Measurements from ENCODE around the gene LMF2.

Gene LMF2

DNA sequence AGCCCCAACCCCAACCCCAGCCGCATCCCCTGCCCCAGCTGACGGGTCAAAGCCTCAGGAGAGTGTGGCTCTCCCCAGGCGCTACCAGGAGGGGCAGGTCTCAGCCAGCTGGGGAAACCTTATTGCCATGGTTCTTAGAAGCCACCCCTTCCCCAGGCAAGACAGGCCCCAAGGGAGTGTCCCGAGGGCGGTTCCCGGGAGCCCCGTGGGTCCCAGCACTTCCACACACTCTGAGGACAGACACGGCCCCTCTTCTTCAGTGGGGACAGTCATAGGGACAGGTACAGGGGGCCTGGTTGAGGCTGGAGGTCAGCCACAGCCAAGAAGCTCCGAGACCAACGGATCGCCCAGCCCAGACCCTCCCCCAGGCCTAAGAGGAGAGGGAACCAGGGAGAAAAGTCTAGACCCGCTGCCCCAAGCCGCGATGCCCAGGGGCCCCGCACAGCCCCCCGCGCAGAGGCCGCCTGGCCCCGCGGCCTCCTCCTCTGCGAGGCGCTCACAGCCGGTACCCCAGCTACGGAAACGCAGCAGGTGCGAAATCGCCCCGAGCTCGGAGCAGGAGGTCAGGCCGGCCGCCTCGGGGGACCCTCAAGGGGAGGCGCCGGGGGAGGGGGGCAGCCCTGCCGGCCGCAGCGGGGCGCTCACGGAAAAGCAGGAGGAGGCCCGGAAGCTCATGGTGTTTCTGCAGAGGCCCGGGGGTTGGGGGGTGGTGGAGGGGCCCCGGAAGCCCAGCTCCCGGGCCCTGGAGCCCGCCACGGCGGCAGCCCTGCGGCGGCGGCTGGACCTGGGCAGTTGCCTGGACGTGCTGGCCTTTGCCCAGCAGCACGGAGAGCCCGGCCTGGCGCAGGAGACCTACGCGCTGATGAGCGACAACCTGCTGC is 40.8 kb upstream of the LMF2 start:
- Histone ChIP-seq H3K4me2 (ENCODE audit: low read length) (peak overlapping the region; percentile 92), H3K4me1 (ENCODE audit: control insufficient read depth, low read length) (peaks cover 39% of the 10 kb centered on the region), H4K20me1 (ENCODE audit: control insufficient read depth, insufficient read depth, low read depth, low read length) (no peaks in the 10 kb centered on the region), H3K36me3 (ENCODE audit: control insufficient read depth, low read length) (no peaks in the 10 kb centered on the region), H3F3A (ENCODE audit: control insufficient read depth, insufficient read depth) (peaks cover 10% of the 10 kb centered on the region; the same call in 1 of the 2 replicates), H3K79me2 (ENCODE audit: control insufficient read depth, low read length) (no peaks in the 10 kb centered on the region), H3K4me3 (ENCODE audit: low read length) (peak overlapping the region; percentile 76), H3K27ac (ENCODE audit: low read depth, low read length) (peak overlapping the region; percentile 31), H3K27me3 (ENCODE audit: control insufficient read depth, low read length) (no peaks in the 10 kb centered on the region), H3K9me3 (ENCODE audit: control insufficient read depth, insufficient read depth, low read length) (no peaks in the 10 kb centered on the region), H3K9me2 (replicated peaks; ENCODE audit: control insufficient read depth, low read length) (no peaks in the 10 kb centered on the region)
- TF ChIP-seq EZH2phosphoT487 (IDR thresholded peaks at IDR 0.05; ENCODE audit: borderline replicate concordance, low read length) = no peak
- TF ChIP-seq, protein P1, sequence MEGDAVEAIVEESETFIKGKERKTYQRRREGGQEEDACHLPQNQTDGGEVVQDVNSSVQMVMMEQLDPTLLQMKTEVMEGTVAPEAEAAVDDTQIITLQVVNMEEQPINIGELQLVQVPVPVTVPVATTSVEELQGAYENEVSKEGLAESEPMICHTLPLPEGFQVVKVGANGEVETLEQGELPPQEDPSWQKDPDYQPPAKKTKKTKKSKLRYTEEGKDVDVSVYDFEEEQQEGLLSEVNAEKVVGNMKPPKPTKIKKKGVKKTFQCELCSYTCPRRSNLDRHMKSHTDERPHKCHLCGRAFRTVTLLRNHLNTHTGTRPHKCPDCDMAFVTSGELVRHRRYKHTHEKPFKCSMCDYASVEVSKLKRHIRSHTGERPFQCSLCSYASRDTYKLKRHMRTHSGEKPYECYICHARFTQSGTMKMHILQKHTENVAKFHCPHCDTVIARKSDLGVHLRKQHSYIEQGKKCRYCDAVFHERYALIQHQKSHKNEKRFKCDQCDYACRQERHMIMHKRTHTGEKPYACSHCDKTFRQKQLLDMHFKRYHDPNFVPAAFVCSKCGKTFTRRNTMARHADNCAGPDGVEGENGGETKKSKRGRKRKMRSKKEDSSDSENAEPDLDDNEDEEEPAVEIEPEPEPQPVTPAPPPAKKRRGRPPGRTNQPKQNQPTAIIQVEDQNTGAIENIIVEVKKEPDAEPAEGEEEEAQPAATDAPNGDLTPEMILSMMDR (IDR thresholded peaks at IDR 0.05; ENCODE audit: low read depth, low read length, poor library complexity, severe bottlenecking) = peak; percentile 55

DNA sequence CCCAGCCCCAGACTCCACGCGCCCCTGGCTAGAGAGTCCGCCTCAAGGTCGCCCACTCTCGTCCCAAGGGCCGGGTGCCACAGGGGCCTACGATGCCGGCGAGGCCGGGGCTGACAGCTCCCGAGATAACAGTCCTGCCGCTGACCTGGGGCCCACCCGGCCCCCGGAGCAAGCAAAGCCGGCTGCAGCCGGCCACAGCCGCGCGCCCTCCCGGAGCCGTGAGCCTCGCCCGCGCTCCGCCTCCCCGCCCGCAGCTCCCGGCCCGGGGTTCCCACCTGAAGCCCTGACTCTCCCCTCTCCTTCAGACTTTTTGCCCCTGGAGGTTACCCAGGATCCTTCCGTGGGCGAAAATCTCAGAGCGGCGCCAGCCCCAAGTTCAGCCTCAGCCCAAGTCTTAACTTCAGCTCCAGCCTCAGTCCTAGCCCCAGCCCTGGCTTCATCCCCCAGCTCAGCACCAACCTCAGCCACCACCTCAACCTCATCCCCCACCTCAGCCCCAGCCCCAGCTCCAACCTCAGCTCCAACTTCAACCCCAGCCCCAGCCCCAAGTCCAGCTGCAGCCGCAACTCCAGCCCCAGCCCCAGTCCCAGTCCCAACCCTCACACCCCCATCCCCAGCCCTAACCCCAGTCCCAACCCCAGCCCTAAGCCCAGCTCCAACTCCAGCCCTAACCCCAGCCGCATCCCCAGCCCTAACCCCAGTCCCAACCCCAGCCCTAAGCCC is 39.9 kb upstream of the LMF2 start:
- Histone ChIP-seq H3K4me2 (ENCODE audit: low read length) (no peak overlapping the region), H3K79me2 (ENCODE audit: control insufficient read depth, low read length) (no peaks in the 10 kb centered on the region), H3K4me1 (ENCODE audit: control insufficient read depth, low read length) (peaks cover 43% of the 10 kb centered on the region), H3K9me2 (replicated peaks; ENCODE audit: control insufficient read depth, low read length) (no peaks in the 10 kb centered on the region), H3K27me3 (ENCODE audit: control insufficient read depth, low read length) (no peaks in the 10 kb centered on the region), H3F3A (ENCODE audit: control insufficient read depth, insufficient read depth) (peaks cover 14% of the 10 kb centered on the region), H4K20me1 (ENCODE audit: control insufficient read depth, insufficient read depth, low read depth, low read length) (no peaks in the 10 kb centered on the region), H3K27ac (ENCODE audit: low read depth, low read length) (no peak overlapping the region), H3K4me3 (ENCODE audit: low read length) (no peak overlapping the region), H3K36me3 (ENCODE audit: control insufficient read depth, low read length) (no peaks in the 10 kb centered on the region), H3K9me3 (ENCODE audit: control insufficient read depth, insufficient read depth, low read length) (no peaks in the 10 kb centered on the region)
- no peak for TF ChIP-seq EZH2phosphoT487 (IDR thresholded peaks at IDR 0.05; ENCODE audit: borderline replicate concordance, low read length)

GRCh38 chr22:50546326-50547262 is 39.1 kb upstream of the LMF2 start:
- Histone ChIP-seq H3K4me3 (ENCODE audit: low read length) (no peak overlapping the region), H3K79me2 (ENCODE audit: control insufficient read depth, low read length) (no peaks in the 10 kb centered on the region), H3K4me1 (ENCODE audit: control insufficient read depth, low read length) (peaks cover 51% of the 10 kb centered on the region), H3K9me2 (replicated peaks; ENCODE audit: control insufficient read depth, low read length) (no peaks in the 10 kb centered on the region), H4K20me1 (ENCODE audit: control insufficient read depth, insufficient read depth, low read depth, low read length) (no peaks in the 10 kb centered on the region), H3K27ac (ENCODE audit: low read depth, low read length) (no peak overlapping the region), H3K27me3 (ENCODE audit: control insufficient read depth, low read length) (no peaks in the 10 kb centered on the region), H3K36me3 (ENCODE audit: control insufficient read depth, low read length) (no peaks in the 10 kb centered on the region), H3K9me3 (ENCODE audit: control insufficient read depth, insufficient read depth, low read length) (no peaks in the 10 kb centered on the region), H3K4me2 (ENCODE audit: low read length) (no peak overlapping the region), H3F3A (ENCODE audit: control insufficient read depth, insufficient read depth) (peaks cover 20% of the 10 kb centered on the region)
- no peak for TF ChIP-seq EZH2phosphoT487 (IDR thresholded peaks at IDR 0.05; ENCODE audit: borderline replicate concordance, low read length)
- TF ChIP-seq, protein P1 (IDR thresholded peaks at IDR 0.05; ENCODE audit: low read depth, low read length, poor library complexity, severe bottlenecking) = no peak
